ENCODE measurements around the gene MFF.

The MFF gene

DNA sequence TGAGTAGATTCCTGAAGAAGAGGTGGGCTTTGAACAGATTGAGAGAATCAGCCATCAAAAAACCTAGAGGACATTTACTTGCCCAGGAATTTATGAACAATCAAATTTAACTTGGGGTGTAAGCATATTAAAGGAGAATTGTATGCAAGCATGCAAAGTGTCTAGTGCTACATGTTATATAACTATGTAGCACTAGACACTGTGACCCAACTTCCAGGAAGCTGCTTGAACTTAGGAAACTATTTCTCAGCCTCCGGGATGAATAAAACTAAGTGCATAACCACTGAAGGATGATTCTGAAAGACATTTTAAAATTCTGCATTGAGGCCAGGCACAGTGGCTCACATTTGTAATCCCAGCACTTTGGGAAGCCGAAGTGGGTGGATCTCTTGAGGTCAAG is 12.4 kb downstream of the MFF start:
- no peak for DNase-seq
- Histone ChIP-seq H3K4me3 (ENCODE audit: low read depth, low read length) (no peak overlapping the region), H3K9me3 (ENCODE audit: severe bottlenecking) (no peaks in the 10 kb centered on the region), H3K27ac (no peak overlapping the region), H3K36me3 (peaks cover 18% of the 10 kb centered on the region), H3K27me3 (ENCODE audit: insufficient read depth, low read depth, severe bottlenecking) (no peaks in the 10 kb centered on the region)
- TF ChIP-seq, protein P1, sequence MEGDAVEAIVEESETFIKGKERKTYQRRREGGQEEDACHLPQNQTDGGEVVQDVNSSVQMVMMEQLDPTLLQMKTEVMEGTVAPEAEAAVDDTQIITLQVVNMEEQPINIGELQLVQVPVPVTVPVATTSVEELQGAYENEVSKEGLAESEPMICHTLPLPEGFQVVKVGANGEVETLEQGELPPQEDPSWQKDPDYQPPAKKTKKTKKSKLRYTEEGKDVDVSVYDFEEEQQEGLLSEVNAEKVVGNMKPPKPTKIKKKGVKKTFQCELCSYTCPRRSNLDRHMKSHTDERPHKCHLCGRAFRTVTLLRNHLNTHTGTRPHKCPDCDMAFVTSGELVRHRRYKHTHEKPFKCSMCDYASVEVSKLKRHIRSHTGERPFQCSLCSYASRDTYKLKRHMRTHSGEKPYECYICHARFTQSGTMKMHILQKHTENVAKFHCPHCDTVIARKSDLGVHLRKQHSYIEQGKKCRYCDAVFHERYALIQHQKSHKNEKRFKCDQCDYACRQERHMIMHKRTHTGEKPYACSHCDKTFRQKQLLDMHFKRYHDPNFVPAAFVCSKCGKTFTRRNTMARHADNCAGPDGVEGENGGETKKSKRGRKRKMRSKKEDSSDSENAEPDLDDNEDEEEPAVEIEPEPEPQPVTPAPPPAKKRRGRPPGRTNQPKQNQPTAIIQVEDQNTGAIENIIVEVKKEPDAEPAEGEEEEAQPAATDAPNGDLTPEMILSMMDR (IDR thresholded peaks at IDR 0.05; ENCODE audit: low read depth, low read length) = no peak

GRCh38 chr2:227339098-227339599 is 14.1 kb downstream of the MFF start:
- peaks cover 7% of the 10 kb centered on the region for H3K36me3 ChIP-seq
- no peak overlapping the region for H3K27ac ChIP-seq
- TF ChIP-seq, protein P1 (IDR thresholded peaks at IDR 0.05; ENCODE audit: low read depth, low read length) = no peak

GRCh38 chr2:227340106-227340505 is 15.1 kb downstream of the MFF start:
- no peak overlapping the region for H3K27ac ChIP-seq
- H3K36me3 ChIP-seq = peaks cover 7% of the 10 kb centered on the region
- no peaks in the 10 kb centered on the region for H3K9me3 ChIP-seq (ENCODE audit: severe bottlenecking)
- TF ChIP-seq, protein P1 (IDR thresholded peaks at IDR 0.05; ENCODE audit: low read depth, low read length) = no peak
- no peak for DNase-seq
- H3K4me3 ChIP-seq (ENCODE audit: low read depth, low read length) = no peak overlapping the region
- H3K27me3 ChIP-seq (ENCODE audit: insufficient read depth, low read depth, severe bottlenecking) = no peaks in the 10 kb centered on the region

More at GRCh38 chr2:227339098-227339599, 14.1 kb downstream of the MFF start:
- DNase-seq = no peak
- no peak overlapping the region for H3K4me3 ChIP-seq (ENCODE audit: low read depth, low read length)
- no peaks in the 10 kb centered on the region for H3K27me3 ChIP-seq (ENCODE audit: insufficient read depth, low read depth, severe bottlenecking)
- no peaks in the 10 kb centered on the region for H3K9me3 ChIP-seq (ENCODE audit: severe bottlenecking)

DNA sequence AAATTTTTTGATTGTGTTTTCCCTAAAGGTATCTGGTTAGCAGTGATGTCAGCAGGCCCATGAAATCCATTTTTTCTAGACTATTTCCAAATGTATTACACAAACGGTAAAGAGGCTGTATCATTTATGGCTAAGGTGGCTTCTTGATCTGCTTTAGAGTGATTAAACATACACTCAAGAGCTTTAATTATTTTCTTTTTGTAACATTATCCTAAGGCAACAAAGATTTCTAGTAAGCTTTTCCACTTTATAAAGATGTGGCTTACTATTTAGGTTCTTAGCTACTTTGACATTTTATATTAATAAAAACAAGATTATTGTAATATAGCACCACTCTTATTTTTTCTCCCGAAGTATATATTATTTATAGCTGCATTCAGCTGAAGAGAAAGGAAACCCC is 16.5 kb downstream of the MFF start:
- Histone ChIP-seq H3K27me3 (ENCODE audit: insufficient read depth, low read depth, severe bottlenecking) (no peaks in the 10 kb centered on the region), H3K36me3 (no peaks in the 10 kb centered on the region), H3K4me3 (ENCODE audit: low read depth, low read length) (no peak overlapping the region), H3K27ac (no peak overlapping the region), H3K9me3 (ENCODE audit: severe bottlenecking) (no peaks in the 10 kb centered on the region)
- no peak for DNase-seq
- TF ChIP-seq, protein P1 (IDR thresholded peaks at IDR 0.05; ENCODE audit: low read depth, low read length) = no peak

GRCh38 chr2:227344231-227344630 is 19.2 kb downstream of the MFF start:
- no peaks in the 10 kb centered on the region for H3K36me3 ChIP-seq
- TF ChIP-seq, protein P1 (IDR thresholded peaks at IDR 0.05; ENCODE audit: low read depth, low read length) = no peak

DNA sequence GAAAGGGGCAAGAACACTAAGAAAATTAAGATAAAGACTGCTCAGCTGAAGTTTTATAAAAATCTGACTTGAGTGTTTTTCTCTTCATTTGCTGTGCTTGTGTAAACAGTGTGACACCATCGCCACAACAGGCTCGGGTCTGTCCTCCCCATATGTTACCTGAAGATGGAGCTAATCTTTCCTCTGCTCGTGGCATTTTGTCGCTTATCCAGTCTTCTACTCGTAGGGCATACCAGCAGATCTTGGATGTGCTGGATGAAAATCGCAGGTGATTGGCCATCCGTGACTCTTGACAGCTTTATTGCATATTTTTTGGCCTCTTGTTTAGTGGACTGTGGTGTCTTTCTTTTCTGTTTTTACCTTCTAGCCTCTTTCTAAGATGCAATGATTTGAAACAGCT is 22.1 kb downstream of the MFF start:
- TF ChIP-seq, protein P1 (IDR thresholded peaks at IDR 0.05; ENCODE audit: low read depth, low read length) = no peak
- H3K9me3 ChIP-seq (ENCODE audit: severe bottlenecking) = no peaks in the 10 kb centered on the region
- no peak for DNase-seq
- H3K4me3 ChIP-seq (ENCODE audit: low read depth, low read length) = no peak overlapping the region
- H3K27me3 ChIP-seq (ENCODE audit: insufficient read depth, low read depth, severe bottlenecking) = no peaks in the 10 kb centered on the region
- no peaks in the 10 kb centered on the region for H3K36me3 ChIP-seq
- no peak overlapping the region for H3K27ac ChIP-seq

More at GRCh38 chr2:227344231-227344630, 19.2 kb downstream of the MFF start:
- Histone ChIP-seq H3K27me3 (ENCODE audit: insufficient read depth, low read depth, severe bottlenecking) (no peaks in the 10 kb centered on the region), H3K27ac (no peak overlapping the region), H3K9me3 (ENCODE audit: severe bottlenecking) (no peaks in the 10 kb centered on the region), H3K4me3 (ENCODE audit: low read depth, low read length) (no peak overlapping the region)
- DNase-seq = no peak

Data from WERI-Rb-1 (cell line).